HFF-Myc (cell line): ENCODE data around the gene RPS3A.
"Not testable (repeated sequence)": the region's sequence is repeated elsewhere in the genome, so short reads cannot be mapped to it uniquely, and the experiment has no call there.

Experiments
- DNase-seq: peaks from one replicate; pipeline ENCODE4 v3.0.0-alpha.2; 2011; ENCODE audit warnings: low read depth; ENCODE audit errors: extremely low read depth
- H3K4me3 ChIP-seq: replicated peaks from 2 replicates; pipeline ENCODE4 v1.5.1; 2011; ENCODE audit warnings: low read depth, mild to moderate bottlenecking, control low read depth, low read length
- TF ChIP-seq, protein P1 (sequence below): IDR thresholded peaks from 2 replicates; pipeline ENCODE4 v1.5.1; 2012; ENCODE audit warnings: mild to moderate bottlenecking, low read depth, low read length, control low read depth; ENCODE audit errors: missing control alignments

RPS3A gene

DNA sequence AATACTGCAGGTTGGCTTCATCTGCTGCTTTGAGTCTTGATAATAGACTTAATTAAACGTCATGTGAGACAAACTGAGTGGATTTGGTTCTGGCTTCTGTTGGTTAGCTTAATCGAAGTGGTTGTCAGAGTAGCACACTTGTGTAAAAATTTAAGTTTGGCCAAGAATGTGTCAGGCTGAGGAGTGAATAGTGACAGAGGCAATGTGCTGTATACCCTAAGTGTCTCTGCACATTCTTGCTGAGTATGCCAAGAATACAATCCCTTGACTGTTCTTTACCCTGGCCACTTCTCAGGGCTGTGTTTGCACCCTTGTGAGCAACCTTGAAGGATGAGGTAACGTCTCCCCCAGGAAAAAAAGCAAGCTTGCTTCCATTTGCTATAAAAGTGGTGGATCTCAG is 14.9 kb downstream of the RPS3A start:
- no peak for DNase-seq

DNA sequence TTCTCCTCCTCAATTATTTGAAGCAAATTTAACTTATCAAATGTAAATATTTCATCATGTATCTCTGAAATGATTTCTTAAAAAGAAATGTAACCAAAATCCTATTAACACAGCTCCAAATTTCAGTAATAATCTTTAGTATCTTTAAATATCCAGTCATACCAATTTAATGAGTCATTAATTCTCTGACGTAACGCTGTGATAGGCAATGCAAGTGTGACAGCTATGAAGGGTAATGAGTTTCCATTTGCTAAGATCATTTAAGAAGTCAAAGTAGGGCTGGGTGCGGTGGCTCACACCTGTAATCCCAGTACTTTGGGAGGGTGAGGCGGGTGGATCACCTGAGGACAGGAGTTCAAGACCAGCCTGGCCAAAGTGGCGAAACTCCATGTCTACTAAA is 15.6 kb downstream of the RPS3A start:
- TF ChIP-seq, protein P1, sequence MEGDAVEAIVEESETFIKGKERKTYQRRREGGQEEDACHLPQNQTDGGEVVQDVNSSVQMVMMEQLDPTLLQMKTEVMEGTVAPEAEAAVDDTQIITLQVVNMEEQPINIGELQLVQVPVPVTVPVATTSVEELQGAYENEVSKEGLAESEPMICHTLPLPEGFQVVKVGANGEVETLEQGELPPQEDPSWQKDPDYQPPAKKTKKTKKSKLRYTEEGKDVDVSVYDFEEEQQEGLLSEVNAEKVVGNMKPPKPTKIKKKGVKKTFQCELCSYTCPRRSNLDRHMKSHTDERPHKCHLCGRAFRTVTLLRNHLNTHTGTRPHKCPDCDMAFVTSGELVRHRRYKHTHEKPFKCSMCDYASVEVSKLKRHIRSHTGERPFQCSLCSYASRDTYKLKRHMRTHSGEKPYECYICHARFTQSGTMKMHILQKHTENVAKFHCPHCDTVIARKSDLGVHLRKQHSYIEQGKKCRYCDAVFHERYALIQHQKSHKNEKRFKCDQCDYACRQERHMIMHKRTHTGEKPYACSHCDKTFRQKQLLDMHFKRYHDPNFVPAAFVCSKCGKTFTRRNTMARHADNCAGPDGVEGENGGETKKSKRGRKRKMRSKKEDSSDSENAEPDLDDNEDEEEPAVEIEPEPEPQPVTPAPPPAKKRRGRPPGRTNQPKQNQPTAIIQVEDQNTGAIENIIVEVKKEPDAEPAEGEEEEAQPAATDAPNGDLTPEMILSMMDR: no peak
- no peak for DNase-seq
- H3K4me3 ChIP-seq: no peak overlapping the region

More for the DNA sequence above, 14.9 kb downstream of the RPS3A start:
- TF ChIP-seq, protein P1: no peak
- no peak overlapping the region for H3K4me3 ChIP-seq

DNA sequence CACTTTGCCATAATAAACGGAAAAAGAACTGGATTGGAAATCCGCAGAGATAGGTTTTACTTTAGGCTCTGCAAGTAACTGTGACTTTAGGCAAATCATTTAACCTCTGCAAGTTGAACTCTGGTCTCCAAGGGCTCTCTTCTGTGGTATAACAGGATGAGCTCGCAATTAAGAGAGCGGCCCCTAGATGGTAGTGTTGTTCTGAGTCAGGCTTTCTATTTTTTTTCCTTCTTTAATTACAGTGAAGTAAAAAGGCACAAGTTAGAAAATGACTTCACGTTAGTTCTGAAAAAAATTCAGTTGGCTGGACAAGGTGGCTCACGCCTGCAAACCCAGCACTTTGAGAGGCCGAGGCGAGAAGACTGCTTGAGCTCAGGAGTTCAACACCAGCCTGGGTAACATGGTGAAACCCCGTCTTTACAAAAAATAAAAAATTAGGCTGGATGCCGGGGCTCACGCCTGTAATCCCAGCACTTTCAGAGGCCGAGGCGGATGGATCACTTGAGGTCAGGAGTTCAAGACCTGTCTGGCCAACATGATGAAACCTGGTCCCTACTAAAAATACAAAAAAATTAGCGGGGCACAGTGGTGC is 18.0 kb downstream of the RPS3A start:
- no peak overlapping the region for H3K4me3 ChIP-seq
- TF ChIP-seq, protein P1: peak; percentile 68
- peak; percentile 45 for DNase-seq

DNA sequence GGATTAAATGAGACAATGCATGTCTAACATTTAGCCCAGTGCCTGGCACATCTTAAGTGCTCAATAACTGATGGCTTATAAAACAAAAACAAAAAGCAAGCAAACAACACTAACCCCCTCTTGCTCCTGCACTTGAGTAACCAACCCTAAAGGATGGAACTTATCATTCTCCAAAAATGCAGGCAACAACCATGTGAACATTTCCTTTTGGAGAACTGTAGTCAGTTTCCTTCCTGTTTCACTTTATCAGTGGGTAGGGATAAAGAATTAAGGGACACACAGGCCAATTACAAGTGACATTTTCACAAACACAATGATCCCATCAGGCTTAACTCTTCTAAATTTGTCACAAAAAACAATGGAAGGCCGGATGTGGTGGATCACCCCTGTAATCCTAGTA is 30.4 kb downstream of the RPS3A start:
- DNase-seq: no peak
- no peak overlapping the region for H3K4me3 ChIP-seq
- TF ChIP-seq, protein P1: no peak

DNA sequence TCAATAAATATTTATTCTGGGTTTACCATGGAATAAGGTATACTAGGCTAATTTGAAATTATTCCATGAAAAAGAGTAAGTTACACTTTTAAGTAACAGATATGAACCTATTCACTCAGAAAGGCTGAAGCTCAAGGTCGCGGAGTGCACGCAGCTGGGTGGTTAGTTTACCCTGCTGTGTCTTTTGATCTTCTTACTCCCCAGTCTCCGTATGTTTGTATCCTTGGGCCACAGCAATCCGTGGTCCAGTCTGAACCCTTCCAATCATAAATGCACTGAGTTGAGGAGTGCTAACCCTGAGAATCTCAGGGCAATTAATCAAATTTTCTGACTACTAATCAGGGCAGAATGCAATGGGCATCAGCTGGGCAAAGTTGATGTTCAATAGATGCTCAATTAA is 33.9 kb downstream of the RPS3A start:
- no peak overlapping the region for H3K4me3 ChIP-seq
- TF ChIP-seq, protein P1: no peak
- no peak for DNase-seq

DNA sequence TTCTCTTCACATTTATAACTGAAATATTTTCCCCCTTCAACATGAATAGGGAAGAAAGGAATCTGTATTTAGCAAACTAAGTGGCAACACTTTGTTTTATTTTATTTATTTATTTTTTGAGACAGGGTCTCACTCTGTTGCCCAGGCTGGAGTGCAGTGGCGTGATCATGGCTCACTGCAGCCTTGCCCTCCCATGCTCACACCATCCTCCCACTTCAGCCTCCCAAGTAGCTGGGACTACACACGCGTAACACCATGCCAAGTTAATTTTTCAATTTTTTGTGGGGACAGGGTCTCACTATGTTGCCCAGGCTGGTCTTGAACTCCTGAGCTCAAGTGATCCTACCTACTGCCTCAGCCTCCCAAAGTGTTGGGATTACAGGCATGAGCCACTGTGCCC is 36.6 kb downstream of the RPS3A start:
- H3K4me3 ChIP-seq, DNase-seq: not testable (repeated sequence)

DNA sequence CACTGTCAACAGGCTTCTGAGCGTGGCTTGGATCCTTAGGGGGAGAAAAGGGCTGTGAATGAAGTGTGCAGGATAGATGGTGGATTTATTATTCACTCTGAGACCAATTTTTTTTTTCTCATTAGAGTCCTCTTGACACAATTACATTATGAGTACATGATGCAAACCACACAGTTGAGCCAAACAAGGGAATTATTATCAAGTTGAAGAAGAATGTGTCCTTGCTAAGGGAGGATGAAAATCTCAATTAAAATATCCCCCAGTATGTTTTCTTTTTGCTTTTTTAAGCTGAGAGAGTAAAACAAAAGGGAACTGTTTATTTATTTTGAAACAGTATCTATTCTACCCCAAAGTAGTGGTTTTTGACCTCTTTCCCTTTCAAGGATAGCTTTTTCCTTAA is 40.4 kb downstream of the RPS3A start:
- H3K4me3 ChIP-seq: no peak overlapping the region
- TF ChIP-seq, protein P1: no peak
- DNase-seq: no peak
